A673 (cell line): Measurements from ENCODE around the gene MYLK. TPM values are rescaled to one million over a fixed set of nuclear protein-coding genes. Genes with fewer than 3 reads are reported as not detected.

ENCODE experiments used
- BruUV-seq: library from RNA; stranded (reverse); fragments of 400-500 nt; replicated peaks from 2 replicates; lab custom pipeline; 2021; lab: Mats Ljungman, UMichigan
- CTCF ChIA-PET: fragments of 300-600 bp; sonication (Branson Sonifier 250); formaldehyde crosslinking; loops from one replicate; lab custom pipeline; 2022; ENCODE audit warnings: antibody characterized with exemption; lab: Charles Lee
- POLR2A ChIA-PET: fragments of 300-600 bp; sonication (Branson Sonifier 250); formaldehyde crosslinking; loops from one replicate; lab custom pipeline; 2022; ENCODE audit warnings: antibody characterized with exemption; ENCODE audit not compliant: low non-redundant PET; lab: Charles Lee
- DNase-seq: peaks from one replicate; pipeline ENCODE4 v3.0.0-alpha.2; 2015; ENCODE audit warnings: low spot score
- H3K27ac ChIP-seq: fragments of 200-600 bp; sonication (generic); 2 replicates; pipeline ENCODE4 v1.5.1; 2016; ENCODE audit warnings: mixed run types, low read depth, mild to moderate bottlenecking, mixed read lengths, antibody characterized with exemption, low read length; ENCODE audit not compliant: poor library complexity, severe bottlenecking
- H3K27me3 ChIP-seq: fragments of 200-600 bp; sonication (generic); replicated peaks from 2 replicates; pipeline ENCODE4 v1.6.1; 2017; ENCODE audit warnings: mixed run types, low read depth, mild to moderate bottlenecking, mixed read lengths, antibody characterized with exemption, low read length; ENCODE audit not compliant: insufficient read depth, poor library complexity
- H3K36me3 ChIP-seq: fragments of 200-600 bp; sonication (generic); 2 replicates; pipeline ENCODE4 v1.6.1; 2016; ENCODE audit warnings: mixed run types, mild to moderate bottlenecking, mixed read lengths, antibody characterized with exemption, low read length; ENCODE audit not compliant: insufficient read depth, poor library complexity, severe bottlenecking
- H3K4me1 ChIP-seq: fragments of 200-600 bp; sonication (generic); 2 replicates; pipeline ENCODE4 v1.6.1; 2017; ENCODE audit warnings: mixed run types, mild to moderate bottlenecking, mixed read lengths, antibody characterized with exemption, low read length; ENCODE audit not compliant: insufficient read depth, poor library complexity, severe bottlenecking
- H3K4me3 ChIP-seq: fragments of 200-600 bp; sonication (generic); 2 replicates; pipeline ENCODE4 v1.5.1; 2016; ENCODE audit warnings: low read depth, mixed run types, mild to moderate bottlenecking, mixed read lengths, low read length; ENCODE audit not compliant: poor library complexity, severe bottlenecking
- H3K9me3 ChIP-seq: fragments of 200-600 bp; sonication (generic); 2 replicates; pipeline ENCODE4 v1.6.1; 2016; ENCODE audit warnings: mixed run types, low read depth, mild to moderate bottlenecking, mixed read lengths, antibody characterized with exemption, low read length; ENCODE audit not compliant: poor library complexity, severe bottlenecking
- CTCF ChIP-seq: fragments of 300-800, 200-600 bp; sonication (generic); conservative IDR thresholded peaks from 2 replicates; pipeline ENCODE4 v1.5.1; 2017; ENCODE audit warnings: low read depth, mild to moderate bottlenecking, antibody characterized with exemption, low read length, moderate library complexity, mixed read lengths
- EZH2 ChIP-seq: fragments of 200-600 bp; sonication (generic); IDR thresholded peaks from 2 replicates; pipeline ENCODE4 v1.6.1; 2017; ENCODE audit warnings: borderline replicate concordance, low read depth, mild to moderate bottlenecking, mixed read lengths, antibody characterized with exemption, low read length; ENCODE audit not compliant: poor library complexity, severe bottlenecking
- intact Hi-C: fragments of 100-400 bp; cut with micrococcal nuclease; formaldehyde crosslinking; loops from one replicate; pipeline ENCODE4 v1.10.0; 2022; ENCODE audit not compliant: unreplicated experiment
- total RNA-seq: library from RNA; stranded (reverse); gene quantifications from 2 replicates; pipeline ENCODE4 v1.2.3, GENCODE V29; 2021

MYLK gene
- total RNA-seq, 1 experiment from 2014 or later: 3.9 TPM

- H3K4me3 ChIP-seq: no peak overlapping the region
- no peaks in the 10 kb centered on the region for H3K36me3 ChIP-seq
- H3K9me3 ChIP-seq: no peaks in the 10 kb centered on the region
- no peaks in the 10 kb centered on the region for H3K4me1 ChIP-seq
- DNase-seq: no peak
- ChIA-PET CTCF (no interaction called here), POLR2A (no interaction called here)
- TF ChIP-seq EZH2 (no peak), CTCF (no peak)
- intact Hi-C loops: no loop called here
- BruUV-seq: no TSS peak
- H3K27ac ChIP-seq: no peak overlapping the region
- no peaks in the 10 kb centered on the region for H3K27me3 ChIP-seq
Observed at GRCh38 chr3:123808812-123809211, 75.3 kb downstream of the MYLK start.

GRCh38 chr3:123807820-123808219, 76.3 kb downstream of the MYLK start:
- Histone ChIP-seq H3K27ac (no peak overlapping the region), H3K4me3 (no peak overlapping the region), H3K36me3 (no peaks in the 10 kb centered on the region), H3K4me1 (no peaks in the 10 kb centered on the region), H3K9me3 (no peaks in the 10 kb centered on the region), H3K27me3 (no peaks in the 10 kb centered on the region)
- TF ChIP-seq EZH2 (no peak), CTCF (no peak)
- CTCF ChIA-PET: no interaction called here
- intact Hi-C loops: no loop called here
- POLR2A ChIA-PET: no interaction called here
- DNase-seq: no peak
- no TSS peak for BruUV-seq

GRCh38 chr3:123805504-123805903, 78.6 kb downstream of the MYLK start:
- Histone ChIP-seq H3K4me1 (no peaks in the 10 kb centered on the region), H3K4me3 (no peak overlapping the region), H3K36me3 (no peaks in the 10 kb centered on the region), H3K27ac (no peak overlapping the region), H3K9me3 (no peaks in the 10 kb centered on the region), H3K27me3 (no peaks in the 10 kb centered on the region)
- TF ChIP-seq CTCF (no peak), EZH2 (no peak)
- intact Hi-C loops: no loop called here
- CTCF ChIA-PET: no interaction called here
- POLR2A ChIA-PET: no interaction called here
- no TSS peak for BruUV-seq
- DNase-seq: no peak
